Measurements from ENCODE around the gene PLPPR5. TPM values are rescaled to one million over a fixed set of nuclear protein-coding genes. Genes with fewer than 3 reads are reported as not detected.
A peak's percentile ranks its signal among the peaks of the same experiment; 100 is the strongest.

PLPPR5 gene
- total RNA-seq, 2 experiments from 2014 or later, result not detected

DNA sequence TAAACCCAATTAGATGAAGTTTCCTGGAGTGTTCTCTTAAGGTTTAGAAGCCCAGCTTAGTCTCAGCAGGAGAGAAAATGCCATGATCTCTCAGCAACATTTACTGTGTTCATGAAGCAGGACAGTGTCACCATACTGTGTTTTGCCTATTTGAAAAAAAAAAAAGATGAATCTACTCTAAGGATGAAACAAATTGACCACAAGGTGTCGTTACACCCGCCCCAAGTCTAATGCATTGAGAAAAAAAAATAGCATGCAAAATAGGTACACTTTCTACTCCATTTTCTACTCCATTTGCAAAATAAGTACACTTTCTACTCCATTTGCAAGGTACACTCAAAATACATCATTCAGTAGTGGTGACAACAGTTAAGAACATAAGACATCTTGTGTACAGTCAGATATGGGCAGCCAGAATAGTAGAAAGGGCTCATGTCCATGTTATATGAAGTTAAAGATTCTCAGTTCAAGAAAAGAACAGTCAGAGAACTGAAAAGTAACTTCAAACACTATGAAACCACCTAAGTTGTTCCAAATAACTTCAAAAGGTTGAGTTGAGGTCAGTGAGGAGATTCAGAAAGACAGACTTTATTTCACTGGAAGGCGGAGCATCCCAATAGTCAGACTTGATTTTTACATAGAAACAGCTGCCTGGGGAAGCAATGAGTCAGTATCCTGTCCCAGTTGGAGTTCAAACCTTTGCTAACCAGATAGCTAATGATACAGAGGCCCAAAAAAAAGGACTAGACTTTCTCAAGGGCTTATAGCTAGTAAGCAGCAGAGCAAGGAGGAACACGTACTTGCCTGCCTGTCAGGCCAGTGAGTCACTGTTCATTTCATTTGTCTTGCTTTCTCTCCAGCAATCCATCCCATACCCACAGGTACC is 13.3 kb downstream of the PLPPR5 start:
- no peaks in the 10 kb centered on the region for H3K9me3 Mint-ChIP-seq
- ChIA-PET POLR2A (no interaction called here), CTCF (interaction anchor here (0.6 to 0.9 kb wide), 2 partner anchors 197 to 199 kb away, joined by 3 read pairs; no protein-coding TSS in a partner anchor)
- no peaks in the 10 kb centered on the region for H3K36me3 Mint-ChIP-seq
- intact Hi-C loops (cut with micrococcal nuclease), result loop anchor here (10.0 kb wide), 1 partner anchor 197 kb away; no protein-coding TSS in a partner anchor
- H3K27me3 Mint-ChIP-seq, result no peaks in the 10 kb centered on the region
- no peak overlapping the region for H3K4me3 Mint-ChIP-seq
- H3K27ac Mint-ChIP-seq, result peak overlapping the region; percentile 42
- no peak for DNase-seq
- peaks cover 8% of the 10 kb centered on the region for H3K4me1 Mint-ChIP-seq (ENCODE audit: low read depth)

DNA sequence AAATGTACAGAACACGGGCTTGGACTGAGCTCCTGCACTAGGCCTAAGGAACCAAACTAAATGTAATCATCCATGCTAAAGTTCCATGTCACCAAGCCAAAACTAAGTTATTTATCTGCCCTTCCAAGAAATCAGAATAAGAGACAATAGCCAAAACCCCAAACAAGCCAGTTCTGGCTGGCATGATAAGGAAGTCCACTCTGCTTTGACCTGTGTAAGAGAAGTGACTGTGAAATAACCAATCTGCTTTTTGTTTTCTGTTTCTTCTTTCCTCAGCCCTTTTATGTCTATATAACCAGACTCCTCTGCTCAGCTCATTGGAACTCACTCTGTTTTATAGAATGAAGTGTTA is 15.1 kb downstream of the PLPPR5 start:
- Mint-ChIP-seq H3K27me3 (no peaks in the 10 kb centered on the region), H3K36me3 (no peaks in the 10 kb centered on the region), H3K4me1 (ENCODE audit: low read depth) (peaks cover 8% of the 10 kb centered on the region), H3K27ac (no peak overlapping the region), H3K4me3 (no peak overlapping the region), H3K9me3 (no peaks in the 10 kb centered on the region)
- intact Hi-C loops (cut with micrococcal nuclease), result no loop called here
- ChIA-PET CTCF (interaction anchor here (0.6 kb wide), 1 partner anchor 1054 kb away, joined by 3 read pairs; no protein-coding TSS in a partner anchor), POLR2A (no interaction called here)
- DNase-seq, result no peak

DNA sequence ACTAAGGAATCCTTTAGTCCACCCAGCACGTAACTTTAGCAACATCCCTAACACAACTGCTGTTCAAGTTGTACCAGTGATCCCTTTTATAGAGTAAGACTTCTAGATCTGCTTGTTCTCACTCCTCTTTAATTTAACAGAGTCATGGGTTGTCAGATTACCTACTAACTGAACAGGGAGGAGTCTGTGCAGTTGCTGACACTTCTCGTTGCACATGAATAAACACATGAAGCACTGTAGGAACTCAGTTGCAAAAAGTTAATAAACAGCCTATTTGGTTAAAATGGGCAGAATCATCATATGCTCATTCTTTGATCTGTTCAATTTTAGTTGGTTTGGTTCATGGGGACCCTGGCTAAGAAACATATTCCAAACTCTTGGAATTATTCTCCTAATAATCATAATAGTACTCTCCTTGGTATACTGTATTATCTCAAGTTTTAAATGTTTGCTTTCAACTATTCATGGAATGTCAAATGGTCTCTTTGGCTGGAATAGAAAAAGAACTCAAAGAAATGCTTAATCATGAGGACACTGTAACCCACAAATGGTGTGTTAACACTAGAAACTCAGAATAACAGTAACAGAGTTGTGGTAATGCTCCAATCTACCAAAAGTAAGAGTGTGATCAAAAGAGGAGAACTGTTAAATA is 15.6 kb downstream of the PLPPR5 start:
- H3K4me1 Mint-ChIP-seq (ENCODE audit: low read depth), result peaks cover 8% of the 10 kb centered on the region
- H3K27ac Mint-ChIP-seq, result no peak overlapping the region
- H3K27me3 Mint-ChIP-seq, result no peaks in the 10 kb centered on the region
- no peak for DNase-seq
- no peaks in the 10 kb centered on the region for H3K36me3 Mint-ChIP-seq
- peaks cover 3% of the 10 kb centered on the region for H3K9me3 Mint-ChIP-seq
- intact Hi-C loops (cut with micrococcal nuclease), result no loop called here
- ChIA-PET POLR2A (no interaction called here), CTCF (interaction anchor here (0.6 kb wide), 1 partner anchor 1054 kb away, joined by 3 read pairs; no protein-coding TSS in a partner anchor)
- H3K4me3 Mint-ChIP-seq, result no peak overlapping the region

DNA sequence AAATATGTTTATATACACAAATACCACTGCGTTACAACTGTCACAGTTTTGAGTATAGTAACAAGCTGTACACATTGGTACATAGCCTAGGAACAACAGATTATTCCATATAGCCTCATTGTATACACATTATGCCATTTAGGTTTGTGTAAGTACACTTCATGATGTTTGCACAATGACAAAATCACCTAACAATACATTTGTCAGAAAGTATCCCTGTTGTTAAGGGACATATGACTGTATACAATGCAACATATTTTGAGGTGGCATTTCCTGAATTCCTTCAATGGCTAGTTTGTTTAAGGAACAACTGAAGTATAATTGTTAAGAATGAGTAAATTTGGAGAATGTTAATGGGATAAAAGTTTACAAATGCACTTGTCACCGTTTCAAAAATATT is 19.0 kb downstream of the PLPPR5 start:
- Mint-ChIP-seq H3K9me3 (peaks cover 8% of the 10 kb centered on the region), H3K36me3 (peaks cover 4% of the 10 kb centered on the region), H3K4me1 (ENCODE audit: low read depth) (peaks cover 2% of the 10 kb centered on the region), H3K27me3 (no peaks in the 10 kb centered on the region), H3K27ac (no peak overlapping the region), H3K4me3 (no peak overlapping the region)
- no peak for DNase-seq
- ChIA-PET CTCF (no interaction called here), POLR2A (no interaction called here)
- intact Hi-C loops (cut with micrococcal nuclease), result no loop called here

DNA sequence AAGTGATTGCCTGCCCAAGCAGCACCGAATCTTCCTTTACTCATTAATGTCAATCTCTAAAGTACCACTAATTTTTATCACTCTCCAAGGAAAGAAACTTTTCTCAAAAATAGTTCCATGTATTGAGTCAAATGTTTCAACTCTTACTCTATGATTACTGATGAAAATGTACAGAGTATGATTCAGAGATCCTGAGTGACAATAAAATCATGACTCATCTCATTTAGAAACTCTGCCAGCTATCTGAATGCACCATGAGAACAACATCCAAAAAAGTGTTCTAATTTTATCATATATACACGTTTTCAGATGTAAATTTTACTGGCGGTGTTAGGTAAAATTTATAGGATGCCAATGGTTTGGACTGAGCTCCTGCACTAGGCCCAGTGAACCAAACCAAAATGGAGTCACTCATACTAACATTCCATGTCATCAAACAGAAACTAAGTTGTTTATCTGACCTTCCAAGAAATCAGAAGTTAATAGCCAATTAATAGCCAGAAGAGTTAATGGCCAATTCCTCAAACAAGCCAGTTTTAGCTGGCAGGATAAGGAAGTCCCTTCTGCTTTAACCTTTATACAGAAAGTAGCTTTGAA is 22.6 kb downstream of the PLPPR5 start:
- Mint-ChIP-seq H3K27me3 (no peaks in the 10 kb centered on the region), H3K4me3 (no peak overlapping the region), H3K9me3 (peaks cover 8% of the 10 kb centered on the region), H3K4me1 (ENCODE audit: low read depth) (peaks cover 2% of the 10 kb centered on the region), H3K27ac (no peak overlapping the region), H3K36me3 (peaks cover 4% of the 10 kb centered on the region)
- intact Hi-C loops (cut with micrococcal nuclease), result no loop called here
- CTCF ChIA-PET, result no interaction called here
- POLR2A ChIA-PET, result no interaction called here
- DNase-seq, result no peak

DNA sequence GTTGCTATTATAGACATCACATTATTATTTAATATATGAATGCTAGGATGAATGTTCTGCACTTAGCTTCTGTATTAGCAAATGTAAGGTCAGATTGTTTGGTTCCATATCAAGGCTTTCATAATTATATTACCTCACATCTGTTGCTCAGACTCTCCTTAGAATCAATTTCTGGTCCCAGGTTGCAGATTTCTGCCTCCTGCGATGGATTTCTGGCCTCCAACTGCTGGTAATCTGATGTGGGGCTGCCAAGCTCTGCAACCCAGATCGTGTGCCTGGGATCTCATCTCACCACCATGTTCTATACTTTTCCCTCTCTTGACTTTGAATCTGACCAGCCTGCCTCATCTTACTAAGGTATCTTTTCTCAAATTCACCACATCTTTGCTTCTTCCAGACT is 25.2 kb downstream of the PLPPR5 start:
- DNase-seq, result no peak
- intact Hi-C loops (cut with micrococcal nuclease), result no loop called here
- ChIA-PET CTCF (no interaction called here), POLR2A (no interaction called here)
- H3K4me3 Mint-ChIP-seq, result no peak overlapping the region
- peaks cover 4% of the 10 kb centered on the region for H3K36me3 Mint-ChIP-seq
- H3K27me3 Mint-ChIP-seq, result no peaks in the 10 kb centered on the region
- H3K9me3 Mint-ChIP-seq, result peaks cover 8% of the 10 kb centered on the region
- peaks cover 2% of the 10 kb centered on the region for H3K4me1 Mint-ChIP-seq (ENCODE audit: low read depth)
- no peak overlapping the region for H3K27ac Mint-ChIP-seq

DNA sequence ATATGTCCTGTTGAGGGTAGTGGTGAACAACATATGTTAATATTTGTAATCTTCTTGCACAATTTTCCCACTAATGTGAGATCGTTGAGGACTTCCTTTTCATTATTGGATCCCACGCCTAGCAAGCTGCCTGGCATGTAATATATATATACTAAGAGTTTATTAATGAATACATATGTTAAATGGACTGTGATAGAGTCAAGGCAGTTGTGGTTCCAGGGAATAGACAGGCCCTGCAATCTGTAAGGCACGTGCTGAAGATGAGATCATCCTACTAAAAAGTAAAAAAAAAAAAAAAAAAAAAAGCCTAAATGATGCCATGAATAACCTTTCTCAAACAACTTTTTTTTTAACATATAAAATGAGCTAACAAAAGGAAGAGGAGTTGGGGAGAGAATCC is 28.9 kb downstream of the PLPPR5 start:
- Mint-ChIP-seq H3K4me1 (ENCODE audit: low read depth) (no peaks in the 10 kb centered on the region), H3K4me3 (no peak overlapping the region), H3K27ac (no peak overlapping the region), H3K27me3 (no peaks in the 10 kb centered on the region), H3K9me3 (no peaks in the 10 kb centered on the region), H3K36me3 (no peaks in the 10 kb centered on the region)
- no peak for DNase-seq
- intact Hi-C loops (cut with micrococcal nuclease), result no loop called here
- ChIA-PET CTCF (no interaction called here), POLR2A (no interaction called here)

DNA sequence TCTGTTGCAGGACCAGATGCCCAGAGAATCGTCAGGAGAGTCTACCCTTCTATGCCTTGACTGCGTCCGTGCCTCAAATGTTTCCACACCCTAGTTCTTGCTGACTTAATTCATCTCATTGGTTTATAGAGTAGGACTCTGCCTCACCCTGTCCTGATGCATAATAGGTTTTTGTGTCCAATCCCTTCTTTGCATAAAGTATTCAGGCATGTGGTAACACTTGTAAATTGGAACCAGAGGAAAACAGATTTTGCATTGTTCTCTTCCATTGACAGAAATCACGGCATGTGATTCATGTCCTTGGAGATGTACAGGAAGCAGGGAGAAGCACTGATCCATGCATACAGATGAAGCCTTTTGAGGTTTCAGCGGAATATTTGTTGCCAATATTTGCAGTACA is 29.5 kb downstream of the PLPPR5 start:
- intact Hi-C loops (cut with micrococcal nuclease), result no loop called here
- DNase-seq, result no peak
- H3K27me3 Mint-ChIP-seq, result no peaks in the 10 kb centered on the region
- ChIA-PET CTCF (no interaction called here), POLR2A (no interaction called here)
- no peaks in the 10 kb centered on the region for H3K9me3 Mint-ChIP-seq
- no peak overlapping the region for H3K4me3 Mint-ChIP-seq
- no peaks in the 10 kb centered on the region for H3K4me1 Mint-ChIP-seq (ENCODE audit: low read depth)
- H3K27ac Mint-ChIP-seq, result no peak overlapping the region
- H3K36me3 Mint-ChIP-seq, result no peaks in the 10 kb centered on the region

DNA sequence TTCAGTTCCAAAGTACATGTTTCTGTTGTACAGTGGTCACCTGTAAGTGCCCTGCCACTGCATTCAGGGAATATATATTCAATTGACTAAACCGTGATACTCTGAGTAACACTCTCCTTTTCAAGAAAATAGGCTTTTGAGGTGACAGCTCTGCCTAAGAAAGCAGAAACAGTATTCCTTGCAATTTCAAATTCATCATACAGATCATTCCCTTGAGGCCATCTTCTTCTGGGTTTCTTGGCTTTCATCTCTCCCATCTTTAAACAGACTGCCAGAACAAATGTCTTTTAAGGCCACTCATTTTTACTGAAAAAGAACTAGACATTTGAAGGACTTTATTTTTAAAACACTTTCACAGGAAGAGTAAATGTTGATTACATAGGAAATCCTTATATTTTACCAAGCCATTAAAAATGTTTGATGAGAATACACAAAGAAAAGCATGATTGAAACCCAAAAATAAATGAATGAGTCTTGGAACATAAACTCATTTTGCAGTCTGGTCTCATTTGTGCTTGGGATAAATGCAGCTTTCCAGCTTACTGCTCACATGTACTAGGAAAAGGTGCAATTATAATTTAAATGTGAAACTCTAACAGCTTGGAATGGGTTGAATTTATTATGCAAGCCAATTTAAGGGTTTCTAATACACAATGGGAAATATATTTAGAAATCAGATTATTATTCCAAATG is 34.7 kb downstream of the PLPPR5 start:
- POLR2A ChIA-PET, result no interaction called here
- no peaks in the 10 kb centered on the region for H3K36me3 Mint-ChIP-seq
- DNase-seq, result no peak
- CTCF ChIA-PET, result no interaction called here
- intact Hi-C loops (cut with micrococcal nuclease), result loop anchor here (5.0 kb wide), 1 partner anchor 158 kb away; no protein-coding TSS in a partner anchor
- peaks cover 2% of the 10 kb centered on the region for H3K4me1 Mint-ChIP-seq (ENCODE audit: low read depth)
- H3K4me3 Mint-ChIP-seq, result no peak overlapping the region
- H3K27ac Mint-ChIP-seq, result no peak overlapping the region
- no peaks in the 10 kb centered on the region for H3K9me3 Mint-ChIP-seq
- H3K27me3 Mint-ChIP-seq, result peaks cover 2% of the 10 kb centered on the region

DNA sequence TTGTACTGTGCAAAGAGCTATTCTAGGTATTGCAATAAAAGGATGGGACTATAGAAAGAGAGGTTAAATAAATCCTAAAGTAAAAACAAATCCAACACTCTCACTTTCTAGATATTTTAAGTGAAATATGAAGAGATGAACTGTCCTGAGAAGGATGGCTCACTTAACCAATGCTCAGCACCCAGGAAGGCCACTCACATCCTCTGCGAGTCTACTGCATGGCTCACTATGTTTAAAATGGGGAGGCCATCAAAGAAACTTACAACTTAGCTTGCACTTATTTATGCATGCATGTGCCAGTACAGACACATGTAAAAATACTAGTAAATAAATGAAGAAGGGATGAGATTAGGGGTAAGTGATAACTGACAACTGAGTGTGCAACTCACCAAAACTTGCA is 37.5 kb downstream of the PLPPR5 start:
- no peak for DNase-seq
- no peaks in the 10 kb centered on the region for H3K36me3 Mint-ChIP-seq
- H3K4me1 Mint-ChIP-seq (ENCODE audit: low read depth), result peaks cover 2% of the 10 kb centered on the region
- H3K4me3 Mint-ChIP-seq, result no peak overlapping the region
- ChIA-PET POLR2A (no interaction called here), CTCF (no interaction called here)
- no peak overlapping the region for H3K27ac Mint-ChIP-seq
- H3K27me3 Mint-ChIP-seq, result peaks cover 2% of the 10 kb centered on the region
- intact Hi-C loops (cut with micrococcal nuclease), result loop anchor here (5.0 kb wide), 1 partner anchor 155 kb away; no protein-coding TSS in a partner anchor
- no peaks in the 10 kb centered on the region for H3K9me3 Mint-ChIP-seq

DNA sequence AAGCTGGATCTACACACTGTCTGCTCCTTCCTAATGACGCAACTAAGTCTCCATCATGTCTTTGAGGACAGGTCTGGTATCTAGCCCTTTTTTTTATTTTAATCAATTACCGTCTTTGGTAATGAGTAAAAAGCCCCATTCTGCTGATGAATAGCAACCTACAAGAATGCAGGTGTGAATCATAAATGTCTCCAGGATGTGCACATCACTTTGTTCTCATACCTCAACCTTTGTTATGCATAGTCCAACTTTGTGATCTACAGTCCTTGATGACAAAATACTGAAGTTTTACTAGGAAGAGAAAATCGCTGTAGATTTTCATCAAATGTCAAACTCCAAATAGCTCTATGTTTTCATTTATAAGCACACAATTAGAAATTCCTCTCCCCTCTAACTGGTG is 39.3 kb downstream of the PLPPR5 start:
- no peaks in the 10 kb centered on the region for H3K9me3 Mint-ChIP-seq
- H3K36me3 Mint-ChIP-seq, result no peaks in the 10 kb centered on the region
- DNase-seq, result no peak
- peaks cover 2% of the 10 kb centered on the region for H3K4me1 Mint-ChIP-seq (ENCODE audit: low read depth)
- no peak overlapping the region for H3K27ac Mint-ChIP-seq
- peaks cover 2% of the 10 kb centered on the region for H3K27me3 Mint-ChIP-seq
- ChIA-PET CTCF (no interaction called here), POLR2A (interaction anchor here (0.7 kb wide), 1 partner anchor 24 kb away, joined by 3 read pairs; no protein-coding TSS in a partner anchor)
- no peak overlapping the region for H3K4me3 Mint-ChIP-seq
- intact Hi-C loops (cut with micrococcal nuclease), result loop anchor here (1.0 to 5.0 kb wide), 2 partner anchors 42 to 153 kb away; no protein-coding TSS in a partner anchor

DNA sequence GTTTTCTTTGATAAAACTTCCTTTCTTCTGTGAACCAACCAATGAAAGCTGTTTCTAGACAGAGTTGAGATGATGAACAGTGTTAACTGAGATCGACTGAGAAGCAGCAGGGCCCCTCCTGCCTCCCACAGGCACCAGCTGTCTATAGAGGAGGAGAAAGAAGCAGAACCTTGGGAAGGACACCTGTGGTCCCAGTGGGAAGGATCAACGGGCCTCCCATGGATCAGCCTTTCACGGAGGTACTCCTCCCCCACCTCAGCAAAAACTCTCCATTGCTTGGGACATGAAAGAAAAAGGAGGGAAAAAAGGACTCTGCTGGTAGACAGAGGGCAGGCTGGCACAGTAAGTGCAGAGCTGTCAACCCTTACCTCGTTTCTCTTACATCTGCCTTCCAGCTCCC is 40.5 kb downstream of the PLPPR5 start:
- ChIA-PET CTCF (no interaction called here), POLR2A (no interaction called here)
- H3K9me3 Mint-ChIP-seq, result no peaks in the 10 kb centered on the region
- H3K36me3 Mint-ChIP-seq, result no peaks in the 10 kb centered on the region
- peaks cover 2% of the 10 kb centered on the region for H3K4me1 Mint-ChIP-seq (ENCODE audit: low read depth)
- H3K4me3 Mint-ChIP-seq, result no peak overlapping the region
- intact Hi-C loops (cut with micrococcal nuclease), result no loop called here
- no peak overlapping the region for H3K27ac Mint-ChIP-seq
- peaks cover 2% of the 10 kb centered on the region for H3K27me3 Mint-ChIP-seq
- DNase-seq, result no peak

Measured in activated CD4-positive, alpha-beta memory T cell treated with anti-CD3 and anti-CD28 coated beads for 36 hours (primary cell).